HepG2 (cell line): ENCODE results near the gene CADM2. TPM values are rescaled to one million over a fixed set of nuclear protein-coding genes. Genes with fewer than 3 reads are reported as not detected.

Experiments
- ATAD3A ChIP-seq: sonication (generic); formaldehyde crosslinking; IDR thresholded peaks from 2 replicates; pipeline ENCODE4 v1.4.0; 2020; ENCODE audit warnings: missing genetic modification reagents
- EP300 ChIP-seq, 3 experiments: sonication (generic) in 1 of 3; formaldehyde crosslinking in 1 of 3; IDR thresholded peaks; 2 replicates each; pipeline versions ENCODE4 v1.5.1 to v1.6.1; 2011 to 2020; ENCODE audit warnings: low read depth in 2 of 3, low read length in 2 of 3, borderline replicate concordance in 1 of 3, improper control_type of control experiment in 1 of 3, mild to moderate bottlenecking in 1 of 3, missing genetic modification reagents in 1 of 3, moderate library complexity in 1 of 3
- GPN1 ChIP-seq: sonication (generic); formaldehyde crosslinking; IDR thresholded peaks from 2 replicates; pipeline ENCODE4 v1.5.1; 2020; ENCODE audit warnings: missing genetic modification reagents, borderline replicate concordance
- HHEX ChIP-seq: IDR thresholded peaks from 2 replicates; pipeline ENCODE4 v1.6.1; 2016; ENCODE audit warnings: control low read depth
- NFE2L1 ChIP-seq: sonication (generic); formaldehyde crosslinking; IDR thresholded peaks from 2 replicates; pipeline ENCODE4 v1.4.0; 2020; ENCODE audit warnings: missing genetic modification reagents, mild to moderate bottlenecking, borderline replicate concordance
- NFIB ChIP-seq: sonication (generic); formaldehyde crosslinking; IDR thresholded peaks from 2 replicates; pipeline ENCODE4 v1.9.0; 2021; ENCODE audit warnings: missing genetic modification reagents, mild to moderate bottlenecking, borderline replicate concordance
- SRSF9 ChIP-seq: fragments of 200-400 bp; formaldehyde crosslinking; IDR thresholded peaks from 2 replicates; pipeline ENCODE4 v1.6.1; 2018; ENCODE audit warnings: borderline replicate concordance, mild to moderate bottlenecking, low read depth, low read length; ENCODE audit not compliant: insufficient read depth, poor library complexity, severe bottlenecking
- SYNCRIP ChIP-seq: fragments of 200-400 bp; formaldehyde crosslinking; IDR thresholded peaks from 2 replicates; pipeline ENCODE4 v1.6.1; 2018; ENCODE audit warnings: mild to moderate bottlenecking, low read depth, low read length; ENCODE audit not compliant: insufficient read depth
- TCF7 ChIP-seq: sonication (generic); IDR thresholded peaks from 2 replicates; pipeline ENCODE4 v1.6.1; 2016; ENCODE audit warnings: antibody characterized with exemption, low read depth
- THAP11 ChIP-seq: IDR thresholded peaks from 2 replicates; pipeline ENCODE4 v1.6.1; 2016; ENCODE audit warnings: missing biosample characterization, missing genetic modification reagents
- ZBTB26 ChIP-seq: IDR thresholded peaks from 2 replicates; pipeline ENCODE4 v1.6.1; 2016; ENCODE audit warnings: missing compliant biosample characterization, missing genetic modification reagents, borderline replicate concordance
- ZBTB3 ChIP-seq: sonication (generic); formaldehyde crosslinking; IDR thresholded peaks from 2 replicates; pipeline ENCODE4 v1.4.0; 2020; ENCODE audit warnings: low read depth, mild to moderate bottlenecking, moderate library complexity, missing genetic modification reagents, borderline replicate concordance
- ZFP37 ChIP-seq: sonication (generic); formaldehyde crosslinking; IDR thresholded peaks from 2 replicates; pipeline ENCODE4 v1.4.0; 2020; ENCODE audit warnings: missing genetic modification reagents, borderline replicate concordance
- ZKSCAN8 ChIP-seq: IDR thresholded peaks from 2 replicates; pipeline ENCODE4 v1.6.1; 2016; ENCODE audit warnings: borderline replicate concordance, missing genetic modification reagents, missing compliant biosample characterization
- ZNF558 ChIP-seq: sonication (generic); formaldehyde crosslinking; IDR thresholded peaks from 2 replicates; pipeline ENCODE4 v1.9.0; 2022; ENCODE audit warnings: mild to moderate bottlenecking, missing genetic modification reagents, borderline replicate concordance
- ZNF629 ChIP-seq: sonication (generic); formaldehyde crosslinking; conservative IDR thresholded peaks from 2 replicates; pipeline ENCODE4 v1.5.0; 2020; ENCODE audit warnings: missing genetic modification reagents
- ZNF7 ChIP-seq: IDR thresholded peaks from 2 replicates; pipeline ENCODE4 v1.6.1; 2016; ENCODE audit warnings: missing biosample characterization, missing genetic modification reagents
- ZNF713 ChIP-seq: sonication (generic); formaldehyde crosslinking; IDR thresholded peaks from 2 replicates; pipeline ENCODE4 v1.4.0; 2020; ENCODE audit warnings: mild to moderate bottlenecking, missing genetic modification reagents
- ZNF780A ChIP-seq: sonication (generic); formaldehyde crosslinking; IDR thresholded peaks from 2 replicates; pipeline ENCODE4 v1.8.0; 2022; ENCODE audit warnings: mild to moderate bottlenecking, missing genetic modification reagents, moderate library complexity
- polyA plus RNA-seq, 8 experiments: library from polyadenylated mRNA; depleted of rRNA in 3 of 8; stranded (reverse) in 7 of 8; unstranded in 1 of 8; fragments of >200 nt; fragmentation: Illumina TruSeq in 4 of 8; extraction: Trizol in 4 of 8; gene quantifications; 2 replicates each; pipeline versions ENCODE4 v1.2.1 to v1.2.3, GENCODE V29; 2011 to 2016; ENCODE audit warnings: low read depth in 4 of 8, missing spikeins in 1 of 8, mixed read lengths in 1 of 8; ENCODE audit not compliant: insufficient read depth in 1 of 8
- total RNA-seq, 5 experiments: library from RNA; depleted of rRNA; stranded (reverse); fragments of >200 nt; fragmentation: Illumina TruSeq; extraction: Trizol; gene quantifications; 2 replicates each; pipeline ENCODE4 v1.2.3, GENCODE V29; 2016; ENCODE audit warnings: low read depth in 1 of 5
- TF ChIP-seq, protein P1 (sequence below): sonication (generic); formaldehyde crosslinking; IDR thresholded peaks from 2 replicates; pipeline ENCODE4 v1.4.0; 2020; ENCODE audit warnings: missing genetic modification reagents
- TF ChIP-seq, protein P2 (sequence below): sonication (generic); formaldehyde crosslinking; IDR thresholded peaks from 2 replicates; pipeline ENCODE4 v1.5.1; 2020; ENCODE audit warnings: mild to moderate bottlenecking, missing genetic modification reagents, moderate library complexity

Gene CADM2
- total and polyA plus RNA-seq, 2 of the 13 experiments (the other 11 are each of a cell fraction or from before 2014, with no cell fraction given): not detected

- TF ChIP-seq EP300 (IDR thresholded peaks at IDR 0.05; ENCODE audit: low read depth in 2 of 2, low read length in 2 of 2): peak; percentile 95 to 98
- peak; percentile 77 for TF ChIP-seq EP300 (CRISPR knock-in tag; IDR thresholded peaks at IDR 0.05; ENCODE audit: borderline replicate concordance)
- TF ChIP-seq ZBTB3: no peak
- TF ChIP-seq ZFP37: peak; percentile 20; the same call in 1 of the 2 replicates
- no peak for TF ChIP-seq ZNF713 (CRISPR knock-in tag)
- TF ChIP-seq ZNF629 (CRISPR knock-in tag): no peak
- TF ChIP-seq, protein P1, sequence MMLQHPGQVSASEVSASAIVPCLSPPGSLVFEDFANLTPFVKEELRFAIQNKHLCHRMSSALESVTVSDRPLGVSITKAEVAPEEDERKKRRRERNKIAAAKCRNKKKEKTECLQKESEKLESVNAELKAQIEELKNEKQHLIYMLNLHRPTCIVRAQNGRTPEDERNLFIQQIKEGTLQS (CRISPR knock-in tag): no peak
- TF ChIP-seq HHEX (CRISPR knock-in tag): peak; percentile 74
- TF ChIP-seq, protein P2, sequence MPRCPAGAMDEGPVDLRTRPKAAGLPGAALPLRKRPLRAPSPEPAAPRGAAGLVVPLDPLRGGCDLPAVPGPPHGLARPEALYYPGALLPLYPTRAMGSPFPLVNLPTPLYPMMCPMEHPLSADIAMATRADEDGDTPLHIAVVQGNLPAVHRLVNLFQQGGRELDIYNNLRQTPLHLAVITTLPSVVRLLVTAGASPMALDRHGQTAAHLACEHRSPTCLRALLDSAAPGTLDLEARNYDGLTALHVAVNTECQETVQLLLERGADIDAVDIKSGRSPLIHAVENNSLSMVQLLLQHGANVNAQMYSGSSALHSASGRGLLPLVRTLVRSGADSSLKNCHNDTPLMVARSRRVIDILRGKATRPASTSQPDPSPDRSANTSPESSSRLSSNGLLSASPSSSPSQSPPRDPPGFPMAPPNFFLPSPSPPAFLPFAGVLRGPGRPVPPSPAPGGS (CRISPR knock-in tag): no peak
- TF ChIP-seq ZKSCAN8 (CRISPR knock-in tag): peak; percentile 58; the same call in 1 of the 2 replicates
- no peak for TF ChIP-seq ZNF780A
- no peak for TF ChIP-seq SRSF9
- TF ChIP-seq TCF7: peak; percentile 42; the same call in 1 of the 2 replicates
- TF ChIP-seq ZNF558: no peak
- TF ChIP-seq ATAD3A (CRISPR knock-in tag): no peak
- no peak for TF ChIP-seq NFIB
- peak; percentile 69 for TF ChIP-seq THAP11 (CRISPR knock-in tag)
- no peak for TF ChIP-seq GPN1 (CRISPR knock-in tag)
- TF ChIP-seq NFE2L1: no peak
- TF ChIP-seq ZBTB26 (CRISPR knock-in tag): no peak
- no peak for TF ChIP-seq SYNCRIP
- TF ChIP-seq ZNF7 (CRISPR knock-in tag): no peak
These were observed 48.7 kb downstream of the CADM2 start (continued) for GRCh38 chr3:85007195-85008094.
